ENCODE data around the gene CREBRF. TPM values are rescaled to one million over a fixed set of nuclear protein-coding genes. Genes with fewer than 3 reads are reported as not detected.
"Not testable (repeated sequence)": the region's sequence is repeated elsewhere in the genome, so short reads cannot be mapped to it uniquely, and the experiment has no call there.

CREBRF gene
- total and polyA plus RNA-seq, 2 donors = 12.8 to 16.7 TPM

- peaks cover 10 to 11% of the 10 kb centered on the region in 2 donors for H3K36me3 ChIP-seq (ENCODE audit: control insufficient read depth in 2 of 2, insufficient read depth in 2 of 2, low read length in 1 of 2)
- WGBS = 96% methylated on average over 13 of the region's 13 CpGs
- H3K4me3 ChIP-seq (ENCODE audit: low read length in 2 of 2) = no peak overlapping the region
- no peaks in the 10 kb centered on the region for H3K4me1 ChIP-seq (ENCODE audit: control insufficient read depth in 2 of 2, insufficient read depth in 2 of 2, low read length in 2 of 2)
- H3K27me3 ChIP-seq (ENCODE audit: control insufficient read depth in 2 of 2, insufficient read depth in 1 of 2, low read length in 1 of 2) = no peaks in the 10 kb centered on the region
- H3K9me3 ChIP-seq (ENCODE audit: control insufficient read depth in 2 of 2, insufficient read depth in 1 of 2, low read length in 1 of 2) = no peaks in the 10 kb centered on the region
- peak overlapping the region; percentile 60 to 86 for H3K27ac ChIP-seq (ENCODE audit: low read depth in 1 of 2, low read length in 1 of 2)
- no peak for DNase-seq (ENCODE audit: low read depth in 6 of 9, low spot score in 9 of 9)
These were observed 40.3 kb upstream of the CREBRF start for GRCh38 chr5:173015598-173016455.

GRCh38 chr5:173016598-173017046 lies 39.5 kb upstream of the CREBRF start:
- WGBS = 86% methylated on average over 4 of the region's 4 CpGs
- peaks cover 15 to 16% of the 10 kb centered on the region in 2 donors for H3K36me3 ChIP-seq (ENCODE audit: control insufficient read depth in 2 of 2, insufficient read depth in 2 of 2, low read length in 1 of 2)
- H3K4me3 ChIP-seq (ENCODE audit: low read length in 2 of 2) = no peak overlapping the region
- no peaks in the 10 kb centered on the region for H3K9me3 ChIP-seq (ENCODE audit: control insufficient read depth in 2 of 2, insufficient read depth in 1 of 2, low read length in 1 of 2)
- H3K27me3 ChIP-seq (ENCODE audit: control insufficient read depth in 2 of 2, insufficient read depth in 1 of 2, low read length in 1 of 2) = no peaks in the 10 kb centered on the region
- H3K27ac ChIP-seq (ENCODE audit: low read depth in 1 of 2, low read length in 1 of 2) = peak overlapping the region; percentile 52 to 86
- H3K4me1 ChIP-seq (ENCODE audit: control insufficient read depth in 2 of 2, insufficient read depth in 2 of 2, low read length in 2 of 2) = no peaks in the 10 kb centered on the region
- peak in 1 of 9 donors; percentile 27 for DNase-seq (ENCODE audit: low read depth in 6 of 9, low spot score in 9 of 9)

- DNase-seq (ENCODE audit: low read depth in 6 of 9, low spot score in 9 of 9) = not testable (repeated sequence)
These were observed 39.1 kb upstream of the CREBRF start for GRCh38 chr5:173017087-173017486.

GRCh38 chr5:173018358-173018757 lies 37.8 kb upstream of the CREBRF start:
- Histone ChIP-seq H3K4me3 (ENCODE audit: low read length in 2 of 2) (no peak overlapping the region), H3K27ac (ENCODE audit: low read depth in 1 of 2, low read length in 1 of 2) (peak overlapping the region; percentile 7 to 25), H3K4me1 (ENCODE audit: control insufficient read depth in 2 of 2, insufficient read depth in 2 of 2, low read length in 2 of 2) (no peaks in the 10 kb centered on the region), H3K27me3 (ENCODE audit: control insufficient read depth in 2 of 2, insufficient read depth in 1 of 2, low read length in 1 of 2) (no peaks in the 10 kb centered on the region), H3K36me3 (ENCODE audit: control insufficient read depth in 2 of 2, insufficient read depth in 2 of 2, low read length in 1 of 2) (peaks cover 19 to 27% of the 10 kb centered on the region in 2 donors), H3K9me3 (ENCODE audit: control insufficient read depth in 2 of 2, insufficient read depth in 1 of 2, low read length in 1 of 2) (no peaks in the 10 kb centered on the region)
- WGBS = 93% methylated on average over 4 of the region's 4 CpGs
- no peak for DNase-seq (ENCODE audit: low read depth in 6 of 9, low spot score in 9 of 9)

More at GRCh38 chr5:173017087-173017486, 39.1 kb upstream of the CREBRF start:
- not testable (repeated sequence) for H3K27me3 ChIP-seq (ENCODE audit: control insufficient read depth in 2 of 2, insufficient read depth in 1 of 2, low read length in 1 of 2); H3K4me1 ChIP-seq (ENCODE audit: control insufficient read depth in 2 of 2, insufficient read depth in 2 of 2, low read length in 2 of 2); H3K9me3 ChIP-seq (ENCODE audit: control insufficient read depth in 2 of 2, insufficient read depth in 1 of 2, low read length in 1 of 2); H3K4me3 ChIP-seq (ENCODE audit: low read length in 2 of 2)
- peaks cover 16 to 19% of the 10 kb centered on the region in 2 donors for H3K36me3 ChIP-seq (ENCODE audit: control insufficient read depth in 2 of 2, insufficient read depth in 2 of 2, low read length in 1 of 2)
- 89% methylated on average over 15 of the region's 15 CpGs for WGBS
- peak overlapping the region; percentile 25 to 79 for H3K27ac ChIP-seq (ENCODE audit: low read depth in 1 of 2, low read length in 1 of 2)

- 93% methylated on average over 5 of the region's 5 CpGs for WGBS
These were observed 36.0 kb upstream of the CREBRF start for GRCh38 chr5:173020154-173020581.

GRCh38 chr5:173020643-173021042 lies 35.5 kb upstream of the CREBRF start:
- no peak for DNase-seq (ENCODE audit: low read depth in 6 of 9, low spot score in 9 of 9)
- Histone ChIP-seq H3K27me3 (ENCODE audit: control insufficient read depth in 2 of 2, insufficient read depth in 1 of 2, low read length in 1 of 2) (no peaks in the 10 kb centered on the region), H3K9me3 (ENCODE audit: control insufficient read depth in 2 of 2, insufficient read depth in 1 of 2, low read length in 1 of 2) (no peaks in the 10 kb centered on the region), H3K27ac (ENCODE audit: low read depth in 1 of 2, low read length in 1 of 2) (peak overlapping the region in 1 of 2 donors; percentile 36), H3K36me3 (ENCODE audit: control insufficient read depth in 2 of 2, insufficient read depth in 2 of 2, low read length in 1 of 2) (peaks cover 22 to 27% of the 10 kb centered on the region in 2 donors), H3K4me3 (ENCODE audit: low read length in 2 of 2) (no peak overlapping the region), H3K4me1 (ENCODE audit: control insufficient read depth in 2 of 2, insufficient read depth in 2 of 2, low read length in 2 of 2) (no peaks in the 10 kb centered on the region)
- WGBS = 97% methylated on average over 9 of the region's 9 CpGs

More at GRCh38 chr5:173020154-173020581, 36.0 kb upstream of the CREBRF start:
- no peaks in the 10 kb centered on the region for H3K9me3 ChIP-seq (ENCODE audit: control insufficient read depth in 2 of 2, insufficient read depth in 1 of 2, low read length in 1 of 2)
- H3K4me3 ChIP-seq (ENCODE audit: low read length in 2 of 2) = no peak overlapping the region
- DNase-seq (ENCODE audit: low read depth in 6 of 9, low spot score in 9 of 9) = no peak
- no peaks in the 10 kb centered on the region for H3K27me3 ChIP-seq (ENCODE audit: control insufficient read depth in 2 of 2, insufficient read depth in 1 of 2, low read length in 1 of 2)
- peaks cover 22 to 27% of the 10 kb centered on the region in 2 donors for H3K36me3 ChIP-seq (ENCODE audit: control insufficient read depth in 2 of 2, insufficient read depth in 2 of 2, low read length in 1 of 2)
- H3K27ac ChIP-seq (ENCODE audit: low read depth in 1 of 2, low read length in 1 of 2) = peak overlapping the region in 1 of 2 donors; percentile 36
- H3K4me1 ChIP-seq (ENCODE audit: control insufficient read depth in 2 of 2, insufficient read depth in 2 of 2, low read length in 2 of 2) = no peaks in the 10 kb centered on the region

- Histone ChIP-seq H3K4me1 (ENCODE audit: control insufficient read depth in 2 of 2, insufficient read depth in 2 of 2, low read length in 2 of 2) (peaks cover 0 to 6% of the 10 kb centered on the region in 2 donors), H3K27ac (ENCODE audit: low read depth in 1 of 2, low read length in 1 of 2) (no peak overlapping the region), H3K4me3 (ENCODE audit: low read length in 2 of 2) (no peak overlapping the region), H3K36me3 (ENCODE audit: control insufficient read depth in 2 of 2, insufficient read depth in 2 of 2, low read length in 1 of 2) (peaks cover 16 to 29% of the 10 kb centered on the region in 2 donors), H3K9me3 (ENCODE audit: control insufficient read depth in 2 of 2, insufficient read depth in 1 of 2, low read length in 1 of 2) (no peaks in the 10 kb centered on the region), H3K27me3 (ENCODE audit: control insufficient read depth in 2 of 2, insufficient read depth in 1 of 2, low read length in 1 of 2) (no peaks in the 10 kb centered on the region)
- WGBS = 97% methylated on average over 6 of the region's 6 CpGs
- no peak for DNase-seq (ENCODE audit: low read depth in 6 of 9, low spot score in 9 of 9)
These were observed 30.5 kb upstream of the CREBRF start for GRCh38 chr5:173025651-173026050.

- 92% methylated on average over 7 of the region's 7 CpGs for WGBS
- Histone ChIP-seq H3K4me1 (ENCODE audit: control insufficient read depth in 2 of 2, insufficient read depth in 2 of 2, low read length in 2 of 2) (peaks cover 0 to 6% of the 10 kb centered on the region in 2 donors), H3K4me3 (ENCODE audit: low read length in 2 of 2) (no peak overlapping the region), H3K27me3 (ENCODE audit: control insufficient read depth in 2 of 2, insufficient read depth in 1 of 2, low read length in 1 of 2) (no peaks in the 10 kb centered on the region), H3K36me3 (ENCODE audit: control insufficient read depth in 2 of 2, insufficient read depth in 2 of 2, low read length in 1 of 2) (peaks cover 7 to 10% of the 10 kb centered on the region in 2 donors), H3K9me3 (ENCODE audit: control insufficient read depth in 2 of 2, insufficient read depth in 1 of 2, low read length in 1 of 2) (no peaks in the 10 kb centered on the region), H3K27ac (ENCODE audit: low read depth in 1 of 2, low read length in 1 of 2) (no peak overlapping the region)
- DNase-seq (ENCODE audit: low read depth in 6 of 9, low spot score in 9 of 9) = no peak
These were observed 28.2 kb upstream of the CREBRF start for GRCh38 chr5:173027905-173028304.

GRCh38 chr5:173028811-173029327 lies 27.3 kb upstream of the CREBRF start:
- WGBS = 91% methylated on average over 4 of the region's 4 CpGs
- no peak for DNase-seq (ENCODE audit: low read depth in 6 of 9, low spot score in 9 of 9)
- Histone ChIP-seq H3K9me3 (ENCODE audit: control insufficient read depth in 2 of 2, insufficient read depth in 1 of 2, low read length in 1 of 2) (no peaks in the 10 kb centered on the region), H3K27ac (ENCODE audit: low read depth in 1 of 2, low read length in 1 of 2) (peak overlapping the region in 1 of 2 donors; percentile 60), H3K36me3 (ENCODE audit: control insufficient read depth in 2 of 2, insufficient read depth in 2 of 2, low read length in 1 of 2) (peaks cover 6 to 12% of the 10 kb centered on the region in 2 donors), H3K27me3 (ENCODE audit: control insufficient read depth in 2 of 2, insufficient read depth in 1 of 2, low read length in 1 of 2) (no peaks in the 10 kb centered on the region), H3K4me1 (ENCODE audit: control insufficient read depth in 2 of 2, insufficient read depth in 2 of 2, low read length in 2 of 2) (peaks cover 0 to 6% of the 10 kb centered on the region in 2 donors), H3K4me3 (ENCODE audit: low read length in 2 of 2) (no peak overlapping the region)
